ENCODE measurements around the gene PSMG1. TPM values are rescaled to one million over a fixed set of nuclear protein-coding genes. Genes with fewer than 3 reads are reported as not detected.
A peak's percentile ranks its signal among the peaks of the same experiment; 100 is the strongest.

The PSMG1 gene
- total RNA-seq, 1 experiment from 2014 or later = 100 TPM

DNA sequence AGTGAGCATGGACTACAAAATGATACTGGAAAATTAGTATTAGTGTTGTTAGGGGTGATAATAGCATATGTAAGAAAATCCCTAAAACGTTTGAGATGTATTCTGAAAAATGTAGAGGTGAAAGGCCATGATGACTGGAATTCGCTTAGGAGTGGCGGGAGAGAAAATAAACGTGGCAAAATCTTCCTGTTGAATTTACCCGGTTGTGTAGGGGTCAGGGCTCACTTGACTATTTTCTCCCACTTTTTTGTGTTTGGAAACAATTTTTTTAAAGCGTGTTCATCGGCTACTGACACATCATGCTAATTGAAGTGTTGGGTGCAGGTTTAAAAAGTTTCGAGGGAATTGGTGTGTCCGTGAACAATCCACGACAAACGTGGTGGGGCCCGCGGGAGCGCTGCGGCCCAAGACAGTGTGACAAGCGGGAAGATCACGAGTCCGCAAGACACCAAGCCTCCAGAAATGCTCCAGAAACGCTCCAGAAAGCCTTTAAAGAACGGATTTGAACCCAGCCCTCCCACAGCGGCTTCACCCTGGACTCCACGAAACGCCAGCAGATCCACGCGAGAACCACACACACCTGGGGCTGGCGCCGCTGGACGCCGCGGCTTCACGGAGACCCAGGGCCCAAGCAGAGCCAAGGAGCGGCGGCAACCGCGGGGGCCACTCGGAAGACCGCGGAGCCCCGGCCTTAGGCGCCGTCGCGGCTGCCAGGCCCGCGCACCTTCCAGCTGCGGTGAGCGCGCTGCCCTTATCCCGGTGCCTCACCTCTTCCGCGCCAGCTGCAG lies 573 bp downstream of the PSMG1 start:
- no peak for DNase-seq (ENCODE audit: low read depth in 1 of 2, low spot score in 2 of 2)

GRCh38 chr21:39182016-39182415 lies 1.2 kb downstream of the PSMG1 start:
- H3K27ac ChIP-seq = no peak overlapping the region
- H3K9me3 ChIP-seq (replicated peaks) = no peaks in the 10 kb centered on the region
- H3K36me3 ChIP-seq = peaks cover 38% of the 10 kb centered on the region
- H3K4me3 ChIP-seq = peak overlapping the region; percentile 86
- DNase-seq (ENCODE audit: low read depth in 1 of 2, low spot score in 2 of 2) = no peak
- peaks cover 8% of the 10 kb centered on the region; the same call in 1 of the 2 replicates for H3K4me1 ChIP-seq (replicated peaks)
- no peaks in the 10 kb centered on the region for H3K27me3 ChIP-seq (replicated peaks)

More for the DNA sequence above, 573 bp downstream of the PSMG1 start:
- H3K4me1 ChIP-seq (replicated peaks) = peaks cover 8% of the 10 kb centered on the region; the same call in 1 of the 2 replicates
- H3K27me3 ChIP-seq (replicated peaks) = no peaks in the 10 kb centered on the region
- peaks cover 35% of the 10 kb centered on the region for H3K36me3 ChIP-seq
- no peaks in the 10 kb centered on the region for H3K9me3 ChIP-seq (replicated peaks)
- peak overlapping the region; percentile 69 for H3K27ac ChIP-seq
- H3K4me3 ChIP-seq = peak overlapping the region; percentile 86

DNA sequence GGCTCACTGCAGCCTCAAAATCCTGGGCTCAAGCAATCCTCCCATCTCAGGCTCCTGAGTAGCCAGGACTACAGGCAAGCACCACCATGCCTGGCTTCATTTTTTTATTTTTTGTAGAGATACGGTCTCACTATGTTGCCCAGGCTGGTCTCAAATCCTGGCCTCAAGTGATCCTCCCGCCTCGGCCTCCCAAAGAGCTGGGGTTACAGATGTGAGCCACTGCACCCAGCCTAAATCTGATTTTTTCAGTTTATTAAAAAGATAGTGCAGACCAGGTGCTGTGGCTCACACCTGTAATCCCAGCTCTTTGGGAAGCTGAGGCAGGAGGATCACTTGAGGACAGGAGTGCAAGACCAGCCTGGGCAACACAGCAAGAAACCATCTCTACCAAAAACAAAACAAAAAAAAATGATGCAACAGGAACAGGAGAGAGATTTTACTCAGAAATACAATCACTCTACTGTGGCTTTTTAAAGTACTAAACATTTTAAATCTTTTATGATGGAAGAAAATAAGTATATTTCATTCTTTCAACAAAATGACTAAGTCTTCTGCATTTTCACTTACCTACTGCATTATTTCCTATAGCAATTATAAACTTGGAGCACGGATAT lies 1.9 kb downstream of the PSMG1 start:
- Histone ChIP-seq H3K27ac (no peak overlapping the region), H3K4me3 (no peak overlapping the region), H3K27me3 (replicated peaks) (no peaks in the 10 kb centered on the region), H3K4me1 (replicated peaks) (peaks cover 8% of the 10 kb centered on the region; the same call in 1 of the 2 replicates), H3K36me3 (peaks cover 43% of the 10 kb centered on the region), H3K9me3 (replicated peaks) (no peaks in the 10 kb centered on the region)
- DNase-seq (ENCODE audit: low read depth in 1 of 2, low spot score in 2 of 2) = no peak

GRCh38 chr21:39180429-39181019 lies 2.7 kb downstream of the PSMG1 start:
- DNase-seq (ENCODE audit: low read depth in 1 of 2, low spot score in 2 of 2) = no peak
- H3K9me3 ChIP-seq (replicated peaks) = no peaks in the 10 kb centered on the region
- no peaks in the 10 kb centered on the region for H3K27me3 ChIP-seq (replicated peaks)
- H3K36me3 ChIP-seq = peaks cover 50% of the 10 kb centered on the region
- H3K4me3 ChIP-seq = no peak overlapping the region
- H3K4me1 ChIP-seq (replicated peaks) = peaks cover 8% of the 10 kb centered on the region; the same call in 1 of the 2 replicates
- H3K27ac ChIP-seq = no peak overlapping the region

DNA sequence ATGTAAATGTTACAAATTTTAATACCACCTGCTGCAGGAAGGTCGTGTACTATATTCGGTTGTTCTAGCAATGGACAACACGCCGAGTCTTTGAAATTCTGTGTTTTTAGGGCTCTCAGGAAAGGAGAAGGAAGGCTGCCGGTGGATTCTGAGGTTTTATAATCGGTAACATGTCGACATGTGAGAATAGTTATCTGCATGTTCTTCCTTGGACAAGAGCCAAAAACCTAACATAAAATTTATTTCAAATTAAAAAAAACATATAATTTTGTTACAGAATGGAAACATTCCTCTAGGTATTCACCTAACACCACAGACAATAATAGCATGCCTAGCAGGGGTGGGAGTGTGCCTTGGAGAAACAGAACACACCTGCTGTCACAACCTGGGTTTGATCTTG lies 4.8 kb downstream of the PSMG1 start:
- H3K4me1 ChIP-seq (replicated peaks) = peaks cover 8% of the 10 kb centered on the region; the same call in 1 of the 2 replicates
- DNase-seq (ENCODE audit: low read depth in 1 of 2, low spot score in 2 of 2) = no peak
- no peak overlapping the region for H3K27ac ChIP-seq
- H3K36me3 ChIP-seq = peaks cover 69% of the 10 kb centered on the region
- H3K9me3 ChIP-seq (replicated peaks) = no peaks in the 10 kb centered on the region
- H3K4me3 ChIP-seq = no peak overlapping the region
- H3K27me3 ChIP-seq (replicated peaks) = no peaks in the 10 kb centered on the region

DNA sequence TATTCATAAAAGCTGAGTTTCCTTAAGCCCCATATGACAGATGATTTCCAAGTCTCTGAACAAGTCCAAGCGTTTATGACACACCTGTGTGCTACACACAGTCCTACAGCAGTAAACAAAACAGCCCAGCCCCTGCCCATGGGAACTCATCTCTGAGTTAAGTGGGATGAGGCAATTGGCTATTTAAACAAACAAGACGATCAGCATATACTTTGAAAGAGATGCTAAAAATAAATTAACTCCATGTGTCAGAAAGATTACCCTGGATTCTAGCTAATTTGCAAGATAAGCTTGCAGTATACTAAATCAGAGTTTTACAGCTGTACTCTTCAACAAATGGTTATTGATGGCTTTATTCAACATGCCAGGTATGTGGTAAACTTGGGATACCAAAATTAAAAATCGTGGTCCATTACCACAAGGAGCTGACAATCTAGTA lies 7.0 kb downstream of the PSMG1 start:
- Histone ChIP-seq H3K27me3 (replicated peaks) (no peaks in the 10 kb centered on the region), H3K4me1 (replicated peaks) (no peaks in the 10 kb centered on the region), H3K4me3 (no peak overlapping the region), H3K27ac (no peak overlapping the region), H3K9me3 (replicated peaks) (no peaks in the 10 kb centered on the region), H3K36me3 (peaks cover 81% of the 10 kb centered on the region)
- no peak for DNase-seq (ENCODE audit: low read depth in 1 of 2, low spot score in 2 of 2)

DNA sequence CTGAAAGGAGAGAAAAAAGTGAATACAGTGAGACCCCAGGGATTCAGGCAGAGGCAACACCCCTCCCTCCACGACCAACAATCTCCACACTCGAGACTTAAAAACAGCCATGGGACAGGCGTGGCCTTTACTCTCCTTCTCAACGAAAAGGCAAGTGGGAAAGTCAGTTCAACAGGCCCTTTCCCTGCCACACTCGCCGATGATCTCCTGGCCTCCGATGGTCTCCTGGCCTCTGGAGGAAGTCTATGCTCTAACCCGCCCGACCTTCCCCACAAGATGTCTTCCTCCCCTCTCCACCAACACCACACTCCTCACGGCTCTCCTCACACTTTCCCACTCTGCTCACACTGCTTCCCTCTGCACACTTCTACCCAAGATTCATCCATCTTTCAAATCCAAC lies 7.6 kb downstream of the PSMG1 start:
- H3K4me1 ChIP-seq (replicated peaks) = no peaks in the 10 kb centered on the region
- peaks cover 80% of the 10 kb centered on the region for H3K36me3 ChIP-seq
- no peak overlapping the region for H3K27ac ChIP-seq
- H3K27me3 ChIP-seq (replicated peaks) = no peaks in the 10 kb centered on the region
- no peaks in the 10 kb centered on the region for H3K9me3 ChIP-seq (replicated peaks)
- no peak overlapping the region for H3K4me3 ChIP-seq
- no peak for DNase-seq (ENCODE audit: low read depth in 1 of 2, low spot score in 2 of 2)

GRCh38 chr21:39175154-39175553 lies 8.1 kb downstream of the PSMG1 start:
- H3K36me3 ChIP-seq = peaks cover 75% of the 10 kb centered on the region
- peak in 1 of 2 experiments; percentile 43 for DNase-seq (ENCODE audit: low read depth in 1 of 2, low spot score in 2 of 2)
- H3K4me3 ChIP-seq = no peak overlapping the region
- H3K27me3 ChIP-seq (replicated peaks) = no peaks in the 10 kb centered on the region
- no peak overlapping the region for H3K27ac ChIP-seq
- no peaks in the 10 kb centered on the region for H3K9me3 ChIP-seq (replicated peaks)
- H3K4me1 ChIP-seq (replicated peaks) = no peaks in the 10 kb centered on the region

GRCh38 chr21:39173716-39174680 lies 9.3 kb downstream of the PSMG1 start:
- H3K4me1 ChIP-seq (replicated peaks) = no peaks in the 10 kb centered on the region
- DNase-seq (ENCODE audit: low read depth in 1 of 2, low spot score in 2 of 2) = no peak
- H3K36me3 ChIP-seq = peaks cover 66% of the 10 kb centered on the region
- no peaks in the 10 kb centered on the region for H3K27me3 ChIP-seq (replicated peaks)
- no peak overlapping the region for H3K4me3 ChIP-seq
- H3K27ac ChIP-seq = no peak overlapping the region
- no peaks in the 10 kb centered on the region for H3K9me3 ChIP-seq (replicated peaks)

DNA sequence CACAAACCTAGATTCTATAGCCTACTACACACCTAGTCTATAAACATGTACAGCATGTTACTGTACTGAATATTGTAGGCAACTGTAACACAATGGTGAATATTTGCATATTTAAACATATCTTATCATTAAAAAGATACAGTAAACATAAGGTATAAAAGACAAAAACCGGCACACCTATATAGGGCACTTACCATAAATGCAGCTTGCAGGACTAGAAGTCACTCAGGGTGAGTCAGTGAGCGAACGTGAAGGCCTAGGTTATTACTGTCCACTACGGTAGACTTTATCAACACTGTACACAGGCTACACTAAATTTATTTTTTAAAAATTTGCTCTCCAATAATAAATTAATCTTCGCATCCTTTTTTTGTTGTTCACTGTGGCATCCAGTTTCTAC lies 13.3 kb downstream of the PSMG1 start:
- no peaks in the 10 kb centered on the region; the same call in 1 of the 2 replicates for H3K9me3 ChIP-seq (replicated peaks)
- H3K27me3 ChIP-seq (replicated peaks) = no peaks in the 10 kb centered on the region
- H3K27ac ChIP-seq = no peak overlapping the region
- peaks cover 35% of the 10 kb centered on the region for H3K36me3 ChIP-seq
- no peaks in the 10 kb centered on the region for H3K4me1 ChIP-seq (replicated peaks)
- DNase-seq (ENCODE audit: low read depth in 1 of 2, low spot score in 2 of 2) = no peak
- no peak overlapping the region for H3K4me3 ChIP-seq

DNA sequence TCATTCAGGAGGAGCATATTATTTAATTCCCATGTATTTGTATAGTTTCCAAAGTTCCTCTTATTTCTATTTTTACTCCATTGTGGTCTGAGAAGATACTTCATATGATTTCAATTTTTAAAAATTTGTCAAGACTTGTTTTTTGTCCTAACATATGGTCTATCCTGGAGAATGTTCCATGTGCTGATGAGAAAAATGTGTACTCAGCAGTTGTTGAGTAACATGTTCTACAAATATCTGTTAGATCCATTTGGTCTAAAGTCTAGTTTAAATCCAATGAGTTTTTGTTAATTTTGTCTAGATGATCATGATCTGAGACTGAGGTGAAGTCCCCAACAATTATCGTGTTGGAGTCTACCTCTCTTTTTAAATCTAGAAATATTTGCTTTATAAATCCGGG lies 14.5 kb downstream of the PSMG1 start:
- Histone ChIP-seq H3K4me3 (no peak overlapping the region), H3K27me3 (replicated peaks) (no peaks in the 10 kb centered on the region), H3K4me1 (replicated peaks) (no peaks in the 10 kb centered on the region), H3K36me3 (peaks cover 24% of the 10 kb centered on the region), H3K27ac (no peak overlapping the region), H3K9me3 (replicated peaks) (peaks cover 6% of the 10 kb centered on the region; the same call in 1 of the 2 replicates)
- DNase-seq (ENCODE audit: low read depth in 1 of 2, low spot score in 2 of 2) = no peak

DNA sequence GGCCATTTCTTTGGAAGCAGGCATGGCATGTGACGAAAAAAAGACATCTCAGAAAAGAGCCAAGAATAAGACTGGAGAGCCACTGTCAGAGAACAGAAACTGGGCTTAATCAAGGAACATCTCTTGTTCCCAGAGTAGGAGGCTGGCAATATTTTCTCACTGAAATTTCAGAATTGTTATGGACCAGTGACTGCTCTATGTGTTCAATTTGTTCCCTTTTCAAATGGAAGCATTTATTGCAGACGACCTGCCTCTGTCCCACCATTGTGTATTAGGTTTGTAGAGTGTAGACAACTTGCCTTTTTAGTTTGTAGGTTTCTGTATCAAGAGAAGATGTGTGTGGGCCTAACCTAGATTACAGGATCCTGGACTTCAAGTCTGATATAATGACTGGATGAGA lies 18.7 kb downstream of the PSMG1 start:
- Histone ChIP-seq H3K4me1 (replicated peaks) (no peaks in the 10 kb centered on the region), H3K36me3 (no peaks in the 10 kb centered on the region), H3K4me3 (no peak overlapping the region), H3K27me3 (replicated peaks) (no peaks in the 10 kb centered on the region), H3K9me3 (replicated peaks) (peaks cover 6% of the 10 kb centered on the region; the same call in 1 of the 2 replicates), H3K27ac (no peak overlapping the region)
- DNase-seq (ENCODE audit: low read depth in 1 of 2, low spot score in 2 of 2) = no peak

- H3K36me3 ChIP-seq = no peaks in the 10 kb centered on the region
- no peak overlapping the region for H3K4me3 ChIP-seq
- peaks cover 3% of the 10 kb centered on the region for H3K4me1 ChIP-seq (replicated peaks)
- H3K9me3 ChIP-seq (replicated peaks) = peaks cover 6% of the 10 kb centered on the region; the same call in 1 of the 2 replicates
- no peak overlapping the region for H3K27ac ChIP-seq
- H3K27me3 ChIP-seq (replicated peaks) = no peaks in the 10 kb centered on the region
- no peak for DNase-seq (ENCODE audit: low read depth in 1 of 2, low spot score in 2 of 2)
Observed at GRCh38 chr21:39161064-39161463, 22.2 kb downstream of the PSMG1 start.

Data from SJSA1 (cell line).